Colonic mucosa (tissue), 4 donors: ENCODE results near the gene SMNDC1. TPM values are rescaled to one million over a fixed set of nuclear protein-coding genes. Genes with fewer than 3 reads are reported as not detected.

Experiments used
- DNase-seq: peaks from one replicate; pipeline ENCODE4 v3.0.0-alpha.2; 2020
- H3K27ac ChIP-seq: fragments of 200-600 bp; one replicate; pipeline ENCODE4 v1.8.0; 2021
- H3K27me3 ChIP-seq: fragments of 200-600 bp; one replicate; pipeline ENCODE4 v1.8.0; 2021
- H3K36me3 ChIP-seq: fragments of 200-600 bp; one replicate; pipeline ENCODE4 v1.8.0; 2021
- H3K4me1 ChIP-seq: fragments of 200-600 bp; one replicate; pipeline ENCODE4 v1.8.0; 2021; ENCODE audit warnings: mild to moderate bottlenecking
- H3K4me3 ChIP-seq: fragments of 200-600 bp; one replicate; pipeline ENCODE4 v1.8.0; 2021
- H3K9ac ChIP-seq, 2 donors: one replicate each; pipeline ENCODE4 v1.7.0; 2013; ENCODE audit warnings: control low read depth in 2 of 2, low read depth in 2 of 2, low read length in 2 of 2
- H3K9me3 ChIP-seq: fragments of 200-600 bp; one replicate; pipeline ENCODE4 v1.8.0; 2021
- CTCF ChIP-seq: fragments of 200-600 bp; IDR thresholded peaks from one replicate; pipeline ENCODE4 v1.8.0; 2022; ENCODE audit warnings: antibody characterized with exemption, mild to moderate bottlenecking
- intact Hi-C: fragments of 100-400 bp; cut with DNase I; formaldehyde crosslinking; loops from one replicate; pipeline ENCODE4 v1.14.1; 2022
- total RNA-seq, 2 donors: library from RNA; stranded (reverse); fragmentation: NEBNext Ultra II Directional in 1 of 2; extraction: Animal tissue kit (Norgen Biotek cat#: 25700) in 1 of 2; gene quantifications; one replicate each; pipeline ENCODE4 v1.2.1, GENCODE V29; 2021
- donor health status: healthy.
- donor health status: DM: no; HTN: no; CAD: no.
- donor health status: DM: no; HTN: no; CAD: no.

Gene SMNDC1
- total RNA-seq, 2 donors from 2014 or later, result 24.8 to 32.1 TPM

GRCh38 chr10:110349831-110350230 lies 45.1 kb upstream of the SMNDC1 start:
- no peak overlapping the region for H3K27ac ChIP-seq
- DNase-seq, result no peak
- H3K27me3 ChIP-seq, result no peaks in the 10 kb centered on the region
- H3K9me3 ChIP-seq, result no peaks in the 10 kb centered on the region
- TF ChIP-seq CTCF, result no peak
- H3K9ac ChIP-seq, result no peak overlapping the region
- intact Hi-C loops, result loop anchor here (5.0 kb wide), 1 partner anchor 197 kb away; no protein-coding TSS in a partner anchor
- H3K4me3 ChIP-seq, result no peak overlapping the region
- no peaks in the 10 kb centered on the region for H3K4me1 ChIP-seq
- H3K36me3 ChIP-seq, result no peaks in the 10 kb centered on the region

GRCh38 chr10:110349386-110349785 lies 44.7 kb upstream of the SMNDC1 start:
- no peak for DNase-seq
- Histone ChIP-seq H3K9me3 (no peaks in the 10 kb centered on the region), H3K36me3 (no peaks in the 10 kb centered on the region), H3K27ac (no peak overlapping the region), H3K9ac (no peak overlapping the region), H3K27me3 (no peaks in the 10 kb centered on the region), H3K4me3 (no peak overlapping the region), H3K4me1 (no peaks in the 10 kb centered on the region)
- TF ChIP-seq CTCF, result no peak
- intact Hi-C loops, result no loop called here

GRCh38 chr10:110348336-110348735 lies 43.6 kb upstream of the SMNDC1 start:
- H3K36me3 ChIP-seq, result no peaks in the 10 kb centered on the region
- intact Hi-C loops, result no loop called here
- no peak for DNase-seq
- no peaks in the 10 kb centered on the region for H3K27me3 ChIP-seq
- H3K4me1 ChIP-seq, result no peaks in the 10 kb centered on the region
- H3K4me3 ChIP-seq, result no peak overlapping the region
- no peaks in the 10 kb centered on the region for H3K9me3 ChIP-seq
- no peak overlapping the region for H3K9ac ChIP-seq
- no peak overlapping the region for H3K27ac ChIP-seq
- TF ChIP-seq CTCF, result no peak

GRCh38 chr10:110346914-110347313 lies 42.2 kb upstream of the SMNDC1 start:
- no peak for TF ChIP-seq CTCF
- Histone ChIP-seq H3K27ac (no peak overlapping the region), H3K9me3 (no peaks in the 10 kb centered on the region), H3K4me1 (no peaks in the 10 kb centered on the region), H3K36me3 (no peaks in the 10 kb centered on the region), H3K4me3 (no peak overlapping the region), H3K27me3 (no peaks in the 10 kb centered on the region), H3K9ac (no peak overlapping the region)
- intact Hi-C loops, result no loop called here
- DNase-seq, result no peak

- Histone ChIP-seq H3K9me3 (no peaks in the 10 kb centered on the region), H3K9ac (no peak overlapping the region), H3K4me1 (no peaks in the 10 kb centered on the region), H3K4me3 (no peak overlapping the region), H3K27me3 (no peaks in the 10 kb centered on the region), H3K27ac (no peak overlapping the region), H3K36me3 (no peaks in the 10 kb centered on the region)
- DNase-seq, result no peak
- no peak for TF ChIP-seq CTCF
- intact Hi-C loops, result no loop called here
Measured at GRCh38 chr10:110345286-110345685, 40.6 kb upstream of the SMNDC1 start.

- Histone ChIP-seq H3K9ac (no peak overlapping the region), H3K27me3 (no peaks in the 10 kb centered on the region), H3K9me3 (no peaks in the 10 kb centered on the region), H3K36me3 (no peaks in the 10 kb centered on the region), H3K4me1 (no peaks in the 10 kb centered on the region), H3K4me3 (no peak overlapping the region), H3K27ac (no peak overlapping the region)
- no peak for TF ChIP-seq CTCF
- intact Hi-C loops, result no loop called here
- no peak for DNase-seq
Measured at GRCh38 chr10:110344622-110345021, 39.9 kb upstream of the SMNDC1 start.
